ENCODE results near the gene CAPNS1. TPM values are rescaled to one million over a fixed set of nuclear protein-coding genes. Genes with fewer than 3 reads are reported as not detected.
A peak's percentile ranks its signal among the peaks of the same experiment; 100 is the strongest.
"Not testable (repeated sequence)": the region's sequence is repeated elsewhere in the genome, so short reads cannot be mapped to it uniquely, and the experiment has no call there.

Gene CAPNS1
- total RNA-seq, 2 donors from 2014 or later: 175 to 437 TPM

DNA sequence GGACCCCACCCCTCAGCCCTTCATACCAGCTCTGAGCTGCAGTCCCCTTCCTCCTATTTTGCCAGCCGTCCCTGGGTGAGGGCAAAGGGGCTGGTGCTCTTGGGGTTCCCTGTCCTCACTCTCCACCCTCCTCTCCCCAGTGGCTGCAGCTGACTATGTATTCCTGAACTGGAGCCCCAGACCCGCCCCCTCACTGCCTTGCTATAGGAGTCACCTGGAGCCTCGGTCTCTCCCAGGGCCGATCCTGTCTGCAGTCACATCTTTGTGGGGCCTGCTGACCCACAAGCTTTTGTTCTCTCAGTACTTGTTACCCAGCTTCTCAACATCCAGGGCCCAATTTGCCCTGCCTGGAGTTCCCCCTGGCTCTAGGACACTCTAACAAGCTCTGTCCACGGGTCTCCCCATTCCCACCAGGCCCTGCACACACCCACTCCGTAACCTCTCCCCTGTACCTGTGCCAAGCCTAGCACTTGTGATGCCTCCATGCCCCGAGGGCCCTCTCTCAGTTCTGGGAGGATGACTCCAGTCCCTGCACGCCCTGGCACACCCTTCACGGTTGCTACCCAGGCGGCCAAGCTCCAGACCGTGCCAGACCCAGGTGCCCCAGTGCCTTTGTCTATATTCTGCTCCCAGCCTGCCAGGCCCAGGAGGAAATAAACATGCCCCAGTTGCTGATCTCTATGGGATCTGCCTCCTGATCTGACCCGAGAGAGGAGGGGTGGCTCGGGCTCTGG is 10.0 kb downstream of the CAPNS1 start:
- no peaks in the 10 kb centered on the region for H3K9me3 Mint-ChIP-seq
- H3K27ac Mint-ChIP-seq: peak overlapping the region in 1 of 2 donors; percentile 33
- H3K4me1 Mint-ChIP-seq (ENCODE audit: low read depth in 2 of 2): peaks cover 0 to 7% of the 10 kb centered on the region in 2 donors
- no peak for ATAC-seq
- no peaks in the 10 kb centered on the region for H3K36me3 Mint-ChIP-seq
- no peak for DNase-seq (ENCODE audit: low spot score)
- H3K4me3 Mint-ChIP-seq: no peak overlapping the region
- no peaks in the 10 kb centered on the region for H3K27me3 Mint-ChIP-seq

DNA sequence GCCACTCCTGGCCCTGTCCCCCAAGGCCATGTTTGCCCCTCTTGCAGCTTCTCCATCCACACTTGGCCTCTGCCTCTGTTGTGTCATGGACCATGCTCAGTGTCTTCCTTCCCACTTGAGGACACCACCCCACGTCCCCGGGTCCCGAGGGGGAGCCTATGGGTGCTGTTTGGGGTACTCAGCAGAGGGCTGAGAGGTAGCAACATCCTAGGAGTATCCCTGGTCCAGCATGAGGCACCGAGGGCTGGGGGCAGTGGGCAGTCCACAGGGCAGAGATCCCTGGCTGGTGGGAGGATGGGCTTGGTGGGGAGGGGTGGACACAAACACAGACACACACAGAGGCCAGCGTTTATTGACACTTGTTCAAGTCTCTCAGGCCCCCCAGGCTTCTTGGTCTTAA is 10.7 kb downstream of the CAPNS1 start:
- Mint-ChIP-seq H3K27ac (no peak overlapping the region), H3K27me3 (no peaks in the 10 kb centered on the region), H3K4me1 (ENCODE audit: low read depth in 2 of 2) (peaks cover 3 to 11% of the 10 kb centered on the region in 2 donors), H3K36me3 (no peaks in the 10 kb centered on the region), H3K4me3 (no peak overlapping the region), H3K9me3 (no peaks in the 10 kb centered on the region)
- ATAC-seq (no peak), DNase-seq (ENCODE audit: low spot score) (no peak)

DNA sequence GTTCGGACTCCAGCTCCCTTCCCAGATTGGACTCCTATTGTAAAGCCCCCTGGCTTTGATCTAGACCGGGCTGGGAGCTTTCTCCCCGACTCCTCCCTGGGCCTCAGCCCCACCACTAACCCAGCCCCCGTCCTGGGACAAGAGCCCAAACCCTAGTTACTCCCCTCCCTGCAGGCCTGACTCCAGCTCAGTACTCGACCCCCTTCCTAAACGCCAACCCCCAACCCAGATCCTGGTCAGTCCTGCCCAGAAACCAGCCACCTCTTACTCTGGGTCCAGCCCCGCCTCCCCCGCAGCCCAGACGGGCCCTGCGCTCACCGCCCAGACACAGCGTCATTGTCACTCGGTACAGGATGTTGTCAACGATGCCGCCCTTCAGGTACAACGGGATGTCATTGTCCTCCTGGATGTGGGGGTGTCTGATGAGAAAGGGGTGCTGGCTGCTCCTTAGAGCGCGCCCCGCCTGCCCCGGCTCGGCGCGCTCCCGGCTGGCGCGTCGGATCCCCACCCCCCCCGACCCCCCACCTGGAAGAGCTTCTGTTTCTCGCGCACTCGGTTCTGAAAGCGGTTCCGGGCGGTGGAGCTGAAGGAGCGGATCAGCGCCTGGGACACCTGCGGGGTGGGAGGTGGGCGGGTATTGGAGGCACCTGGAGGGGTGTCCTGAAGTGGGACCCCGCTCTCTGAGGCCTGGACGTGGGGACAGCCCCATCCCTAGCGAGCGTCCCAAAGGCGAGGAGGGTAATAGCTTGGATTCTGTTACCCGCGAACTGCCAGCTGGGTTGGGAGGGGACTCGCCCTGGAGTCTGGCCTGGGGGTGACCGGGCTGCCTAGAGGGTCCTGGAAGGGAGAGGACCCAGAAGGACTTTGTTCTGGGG is 11.5 kb downstream of the CAPNS1 start:
- Mint-ChIP-seq H3K27ac (no peak overlapping the region), H3K4me3 (no peak overlapping the region), H3K9me3 (no peaks in the 10 kb centered on the region), H3K27me3 (no peaks in the 10 kb centered on the region), H3K4me1 (ENCODE audit: low read depth in 2 of 2) (peaks cover 10 to 11% of the 10 kb centered on the region in 2 donors), H3K36me3 (no peaks in the 10 kb centered on the region)
- no peak for ATAC-seq
- DNase-seq (ENCODE audit: low spot score): no peak

DNA sequence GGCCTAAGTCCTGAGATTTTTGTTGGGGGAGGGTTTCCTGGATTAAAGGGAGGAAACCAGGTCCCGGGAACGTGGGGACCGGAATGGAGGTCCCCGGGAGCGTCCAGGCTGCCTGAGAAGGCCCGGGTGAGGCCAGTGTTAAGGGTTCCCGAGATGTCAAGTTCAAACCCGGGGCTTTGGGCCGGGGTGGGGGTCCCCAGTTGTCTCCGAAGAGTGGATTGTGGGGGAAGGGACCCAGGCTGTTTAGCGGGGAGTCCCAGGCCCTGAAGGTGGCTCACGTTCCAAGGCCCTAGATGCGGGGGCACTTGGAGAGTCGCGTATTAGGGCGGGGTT is 12.1 kb downstream of the CAPNS1 start:
- Mint-ChIP-seq H3K27me3 (no peaks in the 10 kb centered on the region), H3K9me3 (no peaks in the 10 kb centered on the region), H3K36me3 (no peaks in the 10 kb centered on the region), H3K4me1 (ENCODE audit: low read depth in 2 of 2) (peaks cover 10 to 15% of the 10 kb centered on the region in 2 donors), H3K27ac (no peak overlapping the region), H3K4me3 (no peak overlapping the region)
- no peak for ATAC-seq
- no peak for DNase-seq (ENCODE audit: low spot score)

DNA sequence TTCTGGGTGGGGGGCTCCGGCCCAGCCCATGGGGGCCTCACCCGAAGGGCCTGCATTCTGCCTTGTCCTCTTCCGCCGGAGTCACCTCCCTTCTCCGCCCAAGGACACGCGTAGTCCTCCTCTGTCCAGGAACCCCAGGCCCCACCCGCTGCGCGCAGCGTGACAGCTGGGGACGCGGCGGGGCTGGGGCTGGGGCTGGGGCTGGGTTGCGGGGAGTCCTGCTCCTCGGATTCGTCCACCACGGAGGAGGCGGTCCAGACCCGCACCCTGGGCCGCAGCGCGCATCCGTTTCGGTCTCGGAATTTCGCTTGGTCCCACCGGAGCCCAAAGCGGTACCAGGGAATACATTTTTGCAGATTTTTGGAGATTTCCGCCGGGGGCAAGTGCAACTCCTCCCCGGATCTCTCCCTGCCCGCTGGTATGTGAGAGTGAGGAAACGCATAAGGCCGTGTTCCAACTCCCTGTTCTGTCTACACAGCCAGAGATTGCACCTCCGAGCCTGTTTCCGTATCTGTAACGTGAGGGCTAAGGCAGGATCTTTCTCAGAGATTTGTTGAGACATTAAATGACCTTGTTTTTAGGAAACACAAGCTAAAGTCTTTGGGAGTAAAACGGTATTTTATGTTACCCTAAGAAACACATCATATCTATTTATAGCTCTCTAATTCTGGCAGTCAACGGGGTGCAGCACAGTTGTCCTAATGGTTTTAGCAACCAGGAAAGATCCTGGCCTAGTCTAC is 12.7 kb downstream of the CAPNS1 start, which contains the start of gene COX7A1:
Gene COX7A1 (minus strand): TSS at position 96 of the 740 bp plus-strand sequence. CDS start 40 bp downstream, at position 56.
- Mint-ChIP-seq H3K9me3 (no peaks in the 10 kb centered on the region), H3K36me3 (no peaks in the 10 kb centered on the region), H3K4me1 (ENCODE audit: low read depth in 2 of 2) (peaks cover 10 to 15% of the 10 kb centered on the region in 2 donors), H3K27ac (no peak within 1 kb of the TSS), H3K4me3 (no peak within 1 kb of the TSS), H3K27me3 (no peaks in the 10 kb centered on the region)
- no peak for DNase-seq (ENCODE audit: low spot score)
- ATAC-seq: peak in 1 of 2 donors; percentile 55

DNA sequence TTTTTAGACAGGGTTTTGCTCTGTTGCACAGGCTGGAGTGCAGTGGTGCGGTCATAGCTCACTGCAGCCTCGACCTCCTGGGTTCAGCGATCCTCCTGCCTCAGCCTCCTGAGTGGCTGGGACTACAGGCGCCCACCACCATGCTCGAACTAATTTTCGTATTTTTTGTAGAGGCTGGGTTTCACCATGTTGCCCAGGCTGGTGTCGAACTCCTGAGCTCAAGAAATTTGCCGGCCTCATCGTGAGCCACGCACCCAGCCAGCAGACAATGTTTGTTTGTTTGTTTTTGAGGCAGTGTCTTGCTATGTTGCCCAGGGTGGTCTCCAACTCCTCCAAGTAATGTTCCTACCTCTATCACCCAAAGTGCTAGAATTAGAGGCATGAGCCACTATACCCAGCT is 13.3 kb downstream of the CAPNS1 start:
- no peaks in the 10 kb centered on the region for H3K9me3 Mint-ChIP-seq
- peaks cover 15% of the 10 kb centered on the region in 2 donors for H3K4me1 Mint-ChIP-seq (ENCODE audit: low read depth in 2 of 2)
- H3K36me3 Mint-ChIP-seq: no peaks in the 10 kb centered on the region
- ATAC-seq: no peak
- no peak for DNase-seq (ENCODE audit: low spot score)
- no peak overlapping the region for H3K27ac Mint-ChIP-seq
- H3K4me3 Mint-ChIP-seq: no peak overlapping the region
- H3K27me3 Mint-ChIP-seq: no peaks in the 10 kb centered on the region

DNA sequence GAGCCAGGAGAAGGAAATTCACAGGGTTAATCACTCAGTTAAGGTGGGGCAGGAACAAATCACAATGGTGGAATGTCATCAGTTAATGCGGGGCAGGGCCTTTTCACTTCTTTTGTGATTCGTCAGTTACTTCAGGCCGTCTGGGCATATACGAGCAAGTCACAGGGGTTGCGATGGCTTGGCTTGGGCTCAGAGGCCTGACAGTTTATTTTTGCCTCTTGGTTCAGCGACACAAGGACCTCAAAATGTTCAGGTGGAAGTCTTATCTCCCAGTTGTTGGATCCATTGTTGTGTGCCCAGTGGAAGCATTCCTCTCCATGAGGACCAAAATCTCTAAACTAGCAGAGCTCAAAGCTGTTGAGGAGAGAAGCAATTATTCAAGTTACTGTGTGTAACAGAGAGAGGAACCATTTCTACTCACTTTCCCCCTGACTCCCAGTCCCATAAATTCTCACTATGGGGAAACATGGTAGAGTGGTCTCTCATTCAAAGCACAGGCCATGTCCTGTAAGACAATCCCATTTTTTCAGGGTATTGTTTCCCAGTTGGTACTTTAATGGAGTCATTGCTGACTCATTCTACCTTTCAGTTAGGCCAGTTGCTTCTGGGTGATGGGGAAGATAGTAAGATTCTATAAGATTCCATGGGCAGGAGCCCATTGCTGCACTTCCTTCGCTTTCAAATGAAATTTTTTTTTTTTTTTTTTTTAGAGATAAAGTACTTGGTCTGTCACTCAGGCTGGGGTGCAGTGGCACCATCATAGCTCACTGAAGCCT is 21.1 kb downstream of the CAPNS1 start:
- no peak overlapping the region for H3K27ac Mint-ChIP-seq
- no peak for ATAC-seq
- no peaks in the 10 kb centered on the region for H3K36me3 Mint-ChIP-seq
- no peaks in the 10 kb centered on the region for H3K9me3 Mint-ChIP-seq
- H3K4me1 Mint-ChIP-seq (ENCODE audit: low read depth in 2 of 2): peaks cover 7 to 10% of the 10 kb centered on the region in 2 donors
- no peak overlapping the region for H3K4me3 Mint-ChIP-seq
- no peaks in the 10 kb centered on the region for H3K27me3 Mint-ChIP-seq
- DNase-seq (ENCODE audit: low spot score): no peak

DNA sequence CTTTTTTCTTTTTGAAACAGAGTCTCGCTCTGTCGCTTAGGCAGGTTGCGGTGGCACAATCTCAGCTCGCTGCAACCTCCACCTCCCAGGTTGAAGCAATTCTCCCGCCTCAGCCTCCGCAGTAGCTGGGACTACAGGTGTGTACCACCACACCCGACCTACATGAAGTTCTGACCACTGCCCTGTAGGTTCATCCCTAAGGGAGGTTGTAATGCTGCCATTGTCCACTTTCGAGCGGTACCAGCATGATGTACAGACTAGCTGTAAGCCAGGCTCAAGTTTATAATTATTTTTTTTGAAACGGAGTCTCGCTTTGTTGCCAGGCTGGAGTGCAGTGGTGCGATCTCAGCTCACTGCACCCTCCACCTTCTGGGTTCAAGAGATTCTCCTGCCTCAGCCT is 23.9 kb downstream of the CAPNS1 start:
- no peak overlapping the region for H3K27ac Mint-ChIP-seq

DNA sequence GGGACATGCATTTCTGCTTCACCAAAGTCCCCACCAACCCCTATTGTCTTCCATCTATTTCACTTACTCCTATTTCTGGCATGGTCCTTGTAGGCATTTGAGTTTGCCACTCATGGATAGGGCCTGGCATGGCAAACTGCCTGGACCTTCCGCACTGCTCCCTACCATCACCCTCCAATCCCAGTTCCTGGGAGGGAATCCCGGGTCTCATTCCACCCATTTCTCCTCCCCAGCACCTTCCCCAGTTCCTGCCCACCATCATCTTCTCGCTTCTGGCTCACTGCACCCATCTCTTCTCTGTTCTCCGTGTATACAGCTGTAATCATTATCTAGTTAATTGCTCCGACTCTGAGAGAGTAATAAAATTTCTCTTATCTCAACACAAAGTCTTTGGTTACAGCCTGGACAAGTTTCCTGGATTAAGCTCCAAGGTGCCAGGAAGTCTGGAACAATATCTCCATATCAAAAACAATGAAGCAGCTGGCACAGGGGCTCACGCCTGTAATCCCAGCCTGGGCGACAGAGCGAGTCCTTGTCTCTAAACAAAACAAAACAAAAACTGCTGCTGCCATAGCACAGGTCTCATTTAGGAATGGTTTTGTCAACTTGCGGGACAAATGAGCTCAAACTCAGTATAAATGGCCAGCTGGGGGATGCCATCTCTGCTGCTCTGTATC is 29.4 kb downstream of the CAPNS1 start:
- Mint-ChIP-seq H3K27ac (no peak overlapping the region), H3K27me3 (no peaks in the 10 kb centered on the region), H3K4me1 (ENCODE audit: low read depth in 2 of 2) (peaks cover 0 to 2% of the 10 kb centered on the region in 2 donors), H3K9me3 (no peaks in the 10 kb centered on the region), H3K4me3 (no peak overlapping the region), H3K36me3 (no peaks in the 10 kb centered on the region)
- no peak for DNase-seq (ENCODE audit: low spot score)
- no peak for ATAC-seq

More for the DNA sequence above, 23.9 kb downstream of the CAPNS1 start:
- Mint-ChIP-seq H3K9me3 (no peaks in the 10 kb centered on the region), H3K27me3 (no peaks in the 10 kb centered on the region), H3K4me3 (no peak overlapping the region), H3K36me3 (no peaks in the 10 kb centered on the region), H3K4me1 (ENCODE audit: low read depth in 2 of 2) (peaks cover 0 to 3% of the 10 kb centered on the region in 2 donors)
- DNase-seq (ENCODE audit: low spot score) (no peak), ATAC-seq (no peak)

DNA sequence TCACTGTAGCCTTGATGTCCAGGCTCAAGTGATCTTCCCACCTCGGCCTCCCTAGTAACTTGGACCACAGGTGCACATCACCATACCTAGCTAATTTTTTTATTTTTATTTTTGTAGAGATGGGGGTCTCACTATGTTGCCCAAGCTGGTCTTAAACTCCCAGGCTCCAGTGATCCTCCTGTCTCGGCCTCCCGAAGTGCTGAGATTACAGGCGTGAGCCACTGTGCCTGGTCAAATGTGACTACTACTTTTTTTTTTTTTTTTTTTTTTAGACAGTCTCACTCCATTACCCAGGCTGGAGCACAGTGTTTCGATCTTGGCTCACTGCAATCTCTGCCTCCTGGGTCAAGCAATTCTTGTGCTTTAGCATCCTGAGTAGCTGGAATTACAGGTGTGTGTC is 33.0 kb downstream of the CAPNS1 start:
- ATAC-seq: no peak
- DNase-seq (ENCODE audit: low spot score): no peak
- Mint-ChIP-seq H3K4me1 (ENCODE audit: low read depth in 2 of 2) (peaks cover 0 to 2% of the 10 kb centered on the region in 2 donors), H3K9me3 (no peaks in the 10 kb centered on the region), H3K27me3 (no peaks in the 10 kb centered on the region), H3K36me3 (no peaks in the 10 kb centered on the region), H3K4me3 (no peak overlapping the region), H3K27ac (no peak overlapping the region)

DNA sequence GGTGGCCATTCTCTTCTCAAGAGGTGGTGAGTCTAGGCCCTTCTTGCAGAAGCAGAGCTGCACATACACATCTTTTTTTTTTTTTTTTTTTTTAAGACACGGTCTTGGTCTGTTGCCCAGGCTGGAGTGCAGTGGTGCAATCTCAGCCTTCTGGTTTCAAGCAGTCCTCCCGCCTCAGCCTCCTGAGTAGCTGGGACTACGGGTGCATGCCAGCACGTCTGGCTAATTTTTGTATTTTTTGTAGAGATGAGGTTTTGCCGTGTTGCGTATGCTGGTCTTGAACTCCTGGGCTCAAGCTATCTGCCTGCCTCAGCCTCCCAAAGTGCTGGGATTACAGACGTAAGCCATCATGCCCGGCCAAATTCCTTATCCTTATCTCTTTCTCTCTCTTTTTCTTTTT is 34.0 kb downstream of the CAPNS1 start:
- ATAC-seq; H3K36me3 Mint-ChIP-seq; H3K27me3 Mint-ChIP-seq; DNase-seq (ENCODE audit: low spot score); H3K4me3 Mint-ChIP-seq; H3K27ac Mint-ChIP-seq; H3K4me1 Mint-ChIP-seq (ENCODE audit: low read depth in 2 of 2); H3K9me3 Mint-ChIP-seq: not testable (repeated sequence)

DNA sequence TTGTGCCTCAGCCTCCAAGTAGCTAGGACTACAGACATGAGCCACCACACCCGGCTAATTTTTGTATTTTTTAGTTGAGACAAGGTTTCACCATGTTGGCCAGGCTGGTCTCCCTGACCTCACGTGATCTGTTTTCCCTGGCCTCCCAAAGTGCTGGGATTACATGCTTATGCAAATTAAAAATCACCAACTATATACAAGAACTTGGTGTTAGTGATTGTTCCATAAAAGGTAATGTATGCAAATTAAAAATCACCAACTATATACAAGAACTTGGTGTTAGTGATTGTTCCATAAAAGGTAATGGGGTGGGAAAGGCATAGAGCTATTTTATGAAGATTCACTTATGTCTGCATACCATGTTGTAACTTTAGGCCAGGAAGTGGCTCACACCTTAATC is 39.2 kb downstream of the CAPNS1 start:
- not testable (repeated sequence) for ATAC-seq; H3K4me1 Mint-ChIP-seq (ENCODE audit: low read depth in 2 of 2); H3K36me3 Mint-ChIP-seq; DNase-seq (ENCODE audit: low spot score); H3K9me3 Mint-ChIP-seq; H3K4me3 Mint-ChIP-seq; H3K27ac Mint-ChIP-seq; H3K27me3 Mint-ChIP-seq
